Measurements from ENCODE around the gene ECM2. TPM values are rescaled to one million over a fixed set of nuclear protein-coding genes. Genes with fewer than 3 reads are reported as not detected.

The ECM2 gene
- total RNA-seq, 1 donor from 2014 or later: 5.6 TPM

GRCh38 chr9:92500725-92501124, 35.1 kb downstream of the ECM2 start:
- DNase-seq: no peak

GRCh38 chr9:92499701-92500100, 36.1 kb downstream of the ECM2 start:
- DNase-seq: no peak

- no peak for DNase-seq
Observed at GRCh38 chr9:92496396-92497176, 39.2 kb downstream of the ECM2 start.

- no peak for DNase-seq
Observed at GRCh38 chr9:92494856-92495255, 40.9 kb downstream of the ECM2 start.

GRCh38 chr9:92493749-92494387, 41.9 kb downstream of the ECM2 start:
- DNase-seq: no peak

- DNase-seq: no peak
Observed at GRCh38 chr9:92492781-92493401, 42.9 kb downstream of the ECM2 start.

GRCh38 chr9:92488681-92489550, 46.9 kb downstream of the ECM2 start:
- no peak for DNase-seq

GRCh38 chr9:92486371-92486770, 49.4 kb downstream of the ECM2 start:
- DNase-seq: no peak

GRCh38 chr9:92484563-92484962, 51.2 kb downstream of the ECM2 start:
- DNase-seq: no peak

- no peak for DNase-seq
Observed at GRCh38 chr9:92483627-92484545, 51.9 kb downstream of the ECM2 start.

GRCh38 chr9:92482805-92483204, 53.0 kb downstream of the ECM2 start:
- DNase-seq: no peak

- DNase-seq: no peak
Observed at GRCh38 chr9:92482329-92482728, 53.5 kb downstream of the ECM2 start, which contains the start of gene ASPN. Gene ASPN (minus strand): TSS chr9:92482506.

GRCh38 chr9:92480986-92481633, 54.7 kb downstream of the ECM2 start:
- peak; percentile 11 for DNase-seq

- no peak for DNase-seq
Observed at GRCh38 chr9:92480291-92480771, 55.5 kb downstream of the ECM2 start.

- no peak for DNase-seq
Observed at GRCh38 chr9:92479346-92479745, 56.4 kb downstream of the ECM2 start.

GRCh38 chr9:92478783-92479182, 57.0 kb downstream of the ECM2 start:
- no peak for DNase-seq

- DNase-seq: no peak
Observed at GRCh38 chr9:92476962-92477361, 58.8 kb downstream of the ECM2 start.

GRCh38 chr9:92474587-92474986, 61.2 kb downstream of the ECM2 start:
- no peak for DNase-seq

- DNase-seq: peak; percentile 16
Observed at GRCh38 chr9:92468206-92468605, 67.6 kb downstream of the ECM2 start.

- DNase-seq: no peak
Observed at GRCh38 chr9:92467511-92467910, 68.3 kb downstream of the ECM2 start.

GRCh38 chr9:92467041-92467440, 68.7 kb downstream of the ECM2 start:
- DNase-seq: no peak
